HG03175 (cell line): Measurements from ENCODE around the gene RANBP10.
A peak's percentile ranks its signal among the peaks of the same experiment; 100 is the strongest.

Experiments used
- ATAC-seq: cut with Tn5 transposase; IDR thresholded peaks from one replicate; pipeline ENCODE4 v1.9.1; 2021; ENCODE audit warnings: mild to moderate bottlenecking, moderate library complexity; ENCODE audit not compliant: unreplicated experiment

The RANBP10 gene

GRCh38 chr16:67749436-67750078, 56.8 kb downstream of the RANBP10 start:
- no peak for ATAC-seq

- ATAC-seq = no peak
These were observed 57.5 kb downstream of the RANBP10 start for GRCh38 chr16:67748834-67749233.

GRCh38 chr16:67746846-67747245, 59.5 kb downstream of the RANBP10 start:
- ATAC-seq = no peak

GRCh38 chr16:67741118-67741517, 65.2 kb downstream of the RANBP10 start:
- ATAC-seq = no peak

GRCh38 chr16:67740391-67740790, 66.0 kb downstream of the RANBP10 start:
- no peak for ATAC-seq

- no peak for ATAC-seq
These were observed 69.5 kb downstream of the RANBP10 start for GRCh38 chr16:67736858-67737257.

- no peak for ATAC-seq
These were observed 71.6 kb downstream of the RANBP10 start for GRCh38 chr16:67734731-67735201.

GRCh38 chr16:67733734-67734470, 72.5 kb downstream of the RANBP10 start:
- ATAC-seq = no peak

- ATAC-seq = no peak
These were observed 74.6 kb downstream of the RANBP10 start for GRCh38 chr16:67731753-67732095.

GRCh38 chr16:67731071-67731752, 75.1 kb downstream of the RANBP10 start:
- no peak for ATAC-seq

- no peak for ATAC-seq
These were observed 76.0 kb downstream of the RANBP10 start for GRCh38 chr16:67730326-67730725.

GRCh38 chr16:67729636-67730248, 76.6 kb downstream of the RANBP10 start:
- no peak for ATAC-seq

- ATAC-seq = no peak
These were observed 78.6 kb downstream of the RANBP10 start for GRCh38 chr16:67727521-67728485.

- no peak for ATAC-seq
These were observed 80.0 kb downstream of the RANBP10 start for GRCh38 chr16:67726106-67727034.

- no peak for ATAC-seq
These were observed 82.5 kb downstream of the RANBP10 start for GRCh38 chr16:67723911-67724305.

GRCh38 chr16:67723151-67723910, 83.0 kb downstream of the RANBP10 start:
- no peak for ATAC-seq

GRCh38 chr16:67720236-67720635, 86.1 kb downstream of the RANBP10 start:
- ATAC-seq = no peak

- peak; percentile 7 for ATAC-seq
These were observed 86.6 kb downstream of the RANBP10 start for GRCh38 chr16:67719778-67720144.
